Sciatic nerve (tissue), 2 donors: ENCODE data around the gene GALNT15. TPM values are rescaled to one million over a fixed set of nuclear protein-coding genes. Genes with fewer than 3 reads are reported as not detected.

ENCODE experiments used
- ATAC-seq: fragments of 200-7000 bp; cut with Tn5 transposase; one replicate; pipeline ENCODE4 v1.9.1; 2020; ENCODE audit warnings: mild to moderate bottlenecking, moderate library complexity
- DNase-seq: peaks from one replicate; pipeline ENCODE4 v3.0.0-alpha.2; 2020; ENCODE audit warnings: low spot score
- intact Hi-C: fragments of 100-400 bp; cut with DNase I; formaldehyde crosslinking; loops from one replicate; pipeline ENCODE4 v1.14.2; 2022
- total RNA-seq: library from RNA; stranded (reverse); fragmentation: NEBNext Ultra II Directional; extraction: Animal tissue kit (Norgen Biotek cat#: 25700); gene quantifications from one replicate; pipeline ENCODE4 v1.2.1, GENCODE V29; 2021
- donor health status: DM: no; HTN: no; CAD: no.
- donor health status: DM: no; HTN: no; CAD: no.

The GALNT15 gene
- total RNA-seq, 1 donor from 2014 or later: 54.4 TPM

GRCh38 chr3:16262174-16262573 is 87.7 kb downstream of the GALNT15 start:
- no peak for ATAC-seq
- intact Hi-C loops: no loop called here
- no peak for DNase-seq

GRCh38 chr3:16264174-16264707 is 89.8 kb downstream of the GALNT15 start:
- DNase-seq: no peak
- intact Hi-C loops: no loop called here
- no peak for ATAC-seq

- intact Hi-C loops: no loop called here
- peak; percentile 99 for ATAC-seq
- DNase-seq: peak; percentile 100
These were observed 90.4 kb downstream of the GALNT15 start, which contains the start of the genes DPH3 and OXNAD1 for GRCh38 chr3:16264708-16265454. TSS of gene DPH3 (minus strand) at chr3:16264943. CDS start at chr3:16264876, 67 bp downstream. TSS of gene OXNAD1 (plus strand) at chr3:16265212. CDS start at chr3:16270953, 5,741 bp downstream.

- DNase-seq (no peak), ATAC-seq (no peak)
- intact Hi-C loops: no loop called here
These were observed 90.9 kb downstream of the GALNT15 start for GRCh38 chr3:16265455-16265786.

GRCh38 chr3:16266714-16267113 is 92.2 kb downstream of the GALNT15 start:
- DNase-seq (no peak), ATAC-seq (no peak)
- intact Hi-C loops: no loop called here

- no peak for ATAC-seq
- no peak for DNase-seq
- intact Hi-C loops: no loop called here
These were observed 96.4 kb downstream of the GALNT15 start for GRCh38 chr3:16270855-16271254.

GRCh38 chr3:16272588-16272987 is 98.1 kb downstream of the GALNT15 start:
- intact Hi-C loops: no loop called here
- no peak for ATAC-seq
- no peak for DNase-seq

- ATAC-seq (no peak), DNase-seq (no peak)
- intact Hi-C loops: no loop called here
These were observed 99.4 kb downstream of the GALNT15 start for GRCh38 chr3:16273867-16274266.

GRCh38 chr3:16277471-16277870 is 103.0 kb downstream of the GALNT15 start:
- no peak for ATAC-seq
- no peak for DNase-seq
- intact Hi-C loops: no loop called here

GRCh38 chr3:16279010-16279801 is 104.7 kb downstream of the GALNT15 start:
- ATAC-seq (peak; percentile 87), DNase-seq (no peak)
- intact Hi-C loops: no loop called here

GRCh38 chr3:16280671-16281070 is 106.2 kb downstream of the GALNT15 start:
- intact Hi-C loops: no loop called here

More at GRCh38 chr3:16280671-16281070, 106.2 kb downstream of the GALNT15 start:
- DNase-seq: no peak
- ATAC-seq: no peak

Other genes with a start within 250 kb of the GALNT15 start
- gene DPH3, start 90.3 kb downstream of the GALNT15 start, total RNA-seq: 19.4 TPM
- 12.6 TPM for gene OXNAD1, start 90.5 kb downstream of the GALNT15 start, total RNA-seq